H1 (cell line): ENCODE measurements around the gene LARGE2. TPM values are rescaled to one million over a fixed set of nuclear protein-coding genes. Genes with fewer than 3 reads are reported as not detected.

Source experiments
- CTCF ChIA-PET: fragments of 300-600 bp; sonication (Branson Sonifier 250); formaldehyde crosslinking; loops from one replicate; lab custom pipeline; 2021; ENCODE audit not compliant: partially characterized antibody; lab: Charles Lee
- POLR2A ChIA-PET: fragments of 300-600 bp; sonication (Branson Sonifier 250); formaldehyde crosslinking; loops from one replicate; lab custom pipeline; 2021; ENCODE audit warnings: inconsistent platforms; ENCODE audit not compliant: partially characterized antibody; lab: Charles Lee
- DNase-seq, 2 experiments: peaks; one replicate each; pipeline versions ENCODE4 v3.0.0 to v3.0.0-alpha.2; 2010 to 2022; ENCODE audit warnings: low spot score in 2 of 2, low read depth in 1 of 2, mixed read lengths in 1 of 2
- FAIRE-seq: peaks from 2 replicates; lab custom pipeline; 2011; peaks lifted over from hg19 to GRCh38; lab: Jason Lieb, UNC
- H2AFZ ChIP-seq: 2 replicates; pipeline ENCODE4 v1.8.1; 2012; ENCODE audit warnings: low read length, inconsistent platforms
- H2AK5ac ChIP-seq: 2 replicates; pipeline ENCODE4 v1.6.1; 2013; ENCODE audit warnings: low read depth, low read length
- H2BK120ac ChIP-seq: replicated peaks from 2 replicates; pipeline ENCODE3; 2013; ENCODE audit warnings: low read depth, low read length, inconsistent platforms
- H2BK12ac ChIP-seq: 2 replicates; pipeline ENCODE4 v1.6.1; 2013; ENCODE audit warnings: low read depth, low read length
- H2BK15ac ChIP-seq: 2 replicates; pipeline ENCODE4 v1.6.1; 2013; ENCODE audit warnings: low read length
- H2BK20ac ChIP-seq: 2 replicates; pipeline ENCODE4 v1.6.1; 2013; ENCODE audit warnings: low read length
- H2BK5ac ChIP-seq: 2 replicates; pipeline ENCODE4 v1.6.1; 2013; ENCODE audit warnings: low read depth, low read length
- H3K14ac ChIP-seq: 2 replicates; pipeline ENCODE4 v1.6.1; 2013; ENCODE audit warnings: inconsistent platforms; ENCODE audit not compliant: insufficient read length
- H3K18ac ChIP-seq: 2 replicates; pipeline ENCODE4 v1.6.1; 2013; ENCODE audit warnings: low read length; ENCODE audit errors: extremely low read depth
- H3K23ac ChIP-seq: 2 replicates; pipeline ENCODE4 v1.6.1; 2013; ENCODE audit warnings: inconsistent platforms; ENCODE audit not compliant: insufficient read length
- H3K23me2 ChIP-seq: 2 replicates; pipeline ENCODE4 v1.6.1; 2013; ENCODE audit warnings: low read depth, low read length
- H3K27ac ChIP-seq: 2 replicates; pipeline ENCODE4 v1.6.1; 2011; ENCODE audit warnings: low read depth, low read length, inconsistent platforms
- H3K27me3 ChIP-seq, 4 experiments: replicated peaks in 1 of 4; 1 replicate in 1 of 4; 2 replicates in 3 of 4; pipeline versions ENCODE4 v1.6.1 to v1.8.1; 2011 to 2013; ENCODE audit warnings: low read length in 3 of 4, mild to moderate bottlenecking in 3 of 4, inconsistent platforms in 2 of 4, mixed read lengths in 2 of 4, moderate library complexity in 1 of 4; ENCODE audit not compliant: control insufficient read depth in 3 of 4, insufficient read depth in 3 of 4; ENCODE audit errors: extremely low read depth in 1 of 4
- H3K36me3 ChIP-seq, 4 experiments: 2 replicates each; pipeline versions ENCODE4 v1.6.1 to v1.8.1; 2011 to 2013; ENCODE audit warnings: mild to moderate bottlenecking in 4 of 4, low read length in 3 of 4, moderate library complexity in 2 of 4, control low read depth in 1 of 4, inconsistent platforms in 1 of 4; ENCODE audit not compliant: insufficient read depth in 4 of 4, control insufficient read depth in 2 of 4
- H3K4ac ChIP-seq: replicated peaks from 2 replicates; pipeline ENCODE3; 2013; ENCODE audit warnings: low read length, low read depth, mixed read lengths, inconsistent platforms; ENCODE audit not compliant: insufficient read length
- H3K4me1 ChIP-seq, 4 experiments: replicated peaks in 1 of 4; 1 replicate in 1 of 4; 2 replicates in 3 of 4; pipeline versions ENCODE4 v1.6.1 to v1.8.1; 2011 to 2013; ENCODE audit warnings: low read length in 3 of 4, inconsistent platforms in 2 of 4, mixed read lengths in 1 of 4; ENCODE audit not compliant: insufficient read depth in 4 of 4, control insufficient read depth in 3 of 4
- H3K4me2 ChIP-seq, 2 experiments: 2 replicates each; pipeline versions ENCODE4 v1.6.1 to v1.8.1; 2011 to 2013; ENCODE audit warnings: low read depth in 2 of 2, low read length in 2 of 2, control low read depth in 1 of 2, inconsistent platforms in 1 of 2, mild to moderate bottlenecking in 1 of 2; ENCODE audit not compliant: insufficient read depth in 1 of 2
- H3K4me3 ChIP-seq, 4 experiments: fragments of 200-600, 300-600 bp in 1 of 4; sonication (generic), shearing (Covaris generic), sonication (Bioruptor Twin) in 1 of 4; 2 replicates each; pipeline versions ENCODE4 v1.5.1 to v1.8.1; 2011 to 2016; ENCODE audit warnings: low read length in 4 of 4, low read depth in 3 of 4, control low read depth in 2 of 4, inconsistent platforms in 2 of 4, mild to moderate bottlenecking in 2 of 4, mixed read lengths in 1 of 4, moderate library complexity in 1 of 4; ENCODE audit not compliant: insufficient read depth in 2 of 4; ENCODE audit errors: extremely low read depth in 1 of 4
- H3K56ac ChIP-seq: replicated peaks from 2 replicates; pipeline ENCODE3; 2013; ENCODE audit warnings: low read depth, mild to moderate bottlenecking, mixed read lengths, low read length, inconsistent platforms; ENCODE audit not compliant: insufficient read length
- H3K79me1 ChIP-seq: 2 replicates; pipeline ENCODE4 v1.6.1; 2013; ENCODE audit warnings: low read depth, low read length, control low read depth
- H3K79me2 ChIP-seq, 2 experiments: 2 replicates each; pipeline versions ENCODE4 v1.6.1 to v1.8.1; 2012 to 2013; ENCODE audit warnings: low read length in 2 of 2, mild to moderate bottlenecking in 2 of 2, inconsistent platforms in 1 of 2; ENCODE audit not compliant: insufficient read depth in 2 of 2, control insufficient read depth in 1 of 2
- H3K9ac ChIP-seq, 4 experiments: replicated peaks in 1 of 4; 1 replicate in 1 of 4; 2 replicates in 3 of 4; pipeline versions ENCODE4 v1.6.1 to v1.8.1; 2011 to 2013; ENCODE audit warnings: low read depth in 3 of 4, low read length in 3 of 4, control low read depth in 2 of 4, mild to moderate bottlenecking in 2 of 4, moderate library complexity in 2 of 4, inconsistent platforms in 1 of 4; ENCODE audit errors: extremely low read depth in 1 of 4
- H3K9me3 ChIP-seq, 2 experiments: 2 replicates each; pipeline versions ENCODE4 v1.6.1 to v1.8.1; 2012 to 2013; ENCODE audit warnings: mild to moderate bottlenecking in 2 of 2, moderate library complexity in 2 of 2, control low read depth in 1 of 2, inconsistent platforms in 1 of 2, low read depth in 1 of 2, low read length in 1 of 2, mixed read lengths in 1 of 2; ENCODE audit not compliant: insufficient read depth in 2 of 2
- H4K20me1 ChIP-seq, 2 experiments: replicated peaks in 1 of 2; 2 replicates each; pipeline versions ENCODE3 to v1.8.1; 2011 to 2013; ENCODE audit warnings: inconsistent platforms in 2 of 2, low read length in 2 of 2, mild to moderate bottlenecking in 1 of 2; ENCODE audit not compliant: insufficient read depth in 2 of 2, control insufficient read depth in 1 of 2
- H4K5ac ChIP-seq: 2 replicates; pipeline ENCODE4 v1.6.1; 2013; ENCODE audit warnings: low read length, low read depth, mixed read lengths, inconsistent platforms; ENCODE audit not compliant: insufficient read length
- H4K8ac ChIP-seq: 2 replicates; pipeline ENCODE4 v1.8.0; 2013; ENCODE audit warnings: mild to moderate bottlenecking, moderate library complexity, low read length, inconsistent platforms; ENCODE audit not compliant: insufficient read depth; ENCODE audit errors: extremely low read depth
- H4K91ac ChIP-seq: replicated peaks from 2 replicates; pipeline ENCODE3; 2013; ENCODE audit warnings: low read length, mixed read lengths, inconsistent platforms; ENCODE audit not compliant: insufficient read length
- CBX5 ChIP-seq: fragments of 300-800, 300-1000 bp; sonication (generic); IDR thresholded peaks from 2 replicates; pipeline ENCODE4 v1.7.1; 2016; ENCODE audit warnings: antibody characterized with exemption, low read length, low read depth
- CTCF ChIP-seq, 3 experiments: IDR thresholded peaks; 1 replicate in 2 of 3; 2 replicates in 1 of 3; pipeline versions ENCODE4 v1.5.1 to v1.6.1; 2011; ENCODE audit warnings: low read length in 3 of 3, mild to moderate bottlenecking in 3 of 3, inconsistent platforms in 2 of 3, low read depth in 1 of 3, moderate library complexity in 1 of 3; ENCODE audit not compliant: insufficient read depth in 1 of 3; ENCODE audit errors: control extremely low read depth in 1 of 3
- KDM5A ChIP-seq: fragments of 200-600 bp; IDR thresholded peaks from 2 replicates; pipeline ENCODE4 v1.7.1; 2012; ENCODE audit warnings: mild to moderate bottlenecking, low read length, inconsistent platforms, mixed read lengths
- POLR2A ChIP-seq, 2 experiments: IDR thresholded peaks; 1 replicate in 1 of 2; 2 replicates in 1 of 2; pipeline ENCODE4 v1.6.1; 2011; ENCODE audit warnings: low read depth in 2 of 2, low read length in 2 of 2, mild to moderate bottlenecking in 2 of 2; ENCODE audit errors: control extremely low read depth in 1 of 2
- RAD21 ChIP-seq, 2 experiments: IDR thresholded peaks in 1 of 2; conservative IDR thresholded peaks in 1 of 2; 2 replicates each; pipeline ENCODE4 v1.6.1; 2011; ENCODE audit warnings: low read depth in 2 of 2, low read length in 2 of 2, improper control_type of control experiment in 1 of 2, inconsistent platforms in 1 of 2, mild to moderate bottlenecking in 1 of 2, moderate library complexity in 1 of 2
- SRF ChIP-seq: IDR thresholded peaks from 2 replicates; pipeline ENCODE4 v1.6.1; 2011; ENCODE audit warnings: mild to moderate bottlenecking, low read depth, low read length, moderate library complexity
- YY1 ChIP-seq: IDR thresholded peaks from 2 replicates; pipeline ENCODE4 v1.6.1; 2011; ENCODE audit warnings: low read depth, mild to moderate bottlenecking, low read length
- ZNF274 ChIP-seq: IDR thresholded peaks from 2 replicates; pipeline ENCODE4 v1.7.0; 2012; ENCODE audit warnings: low read length, borderline replicate concordance; ENCODE audit errors: extremely low read depth
- WGBS, 2 experiments: shearing (Covaris generic) in 1 of 2; methylation state at CpG; one replicate each; pipeline versions ENCODE4 v1.1.6 to v1.1.7; 2013 to 2015; ENCODE audit warnings: low lambda C conversion rate in 2 of 2, mixed read lengths in 2 of 2, inconsistent platforms in 1 of 2, low coverage in 1 of 2, missing lambda C conversion rate in 1 of 2; ENCODE audit not compliant: insufficient replicate concordance in 2 of 2, insufficient coverage in 1 of 2, insufficient read length in 1 of 2; ENCODE audit errors: extremely low coverage in 1 of 2, missing lambda C conversion rate in 1 of 2; 5-methylcytosine and 5-hydroxymethylcytosine counted together
- polyA plus RNA-seq, 7 experiments: library from polyadenylated mRNA; depleted of rRNA in 3 of 7; stranded (reverse) in 5 of 7; unstranded in 2 of 7; fragments of >200 nt in 5 of 7; fragments of 200-250 nt in 2 of 7; gene quantifications; 1 replicate in 5 of 7; 2 replicates in 1 of 7; 4 replicates in 1 of 7; pipeline versions ENCODE4 v1.2.1 to v1.2.3, GENCODE V29; 2011 to 2013; ENCODE audit warnings: missing spikeins in 2 of 7, mixed read lengths in 2 of 7
- total RNA-seq: library from RNA; stranded (reverse); fragmentation: NEBNext Ultra II Directional; extraction: Animal tissue kit (Norgen Biotek cat#: 25700); gene quantifications from 2 replicates; pipeline ENCODE4 v1.2.1, GENCODE V29; 2021

Gene LARGE2
- total and polyA plus RNA-seq, 2 of the 8 experiments (the other 6 are each of a cell fraction or from before 2014, with no cell fraction given), result 111 to 137 TPM

- Histone ChIP-seq H2BK20ac (no peak overlapping the region), H2BK15ac (no peak overlapping the region), H4K5ac (no peak overlapping the region), H2BK120ac (no peak overlapping the region), H3K4me2 (no peak overlapping the region), H3K9ac (no peak overlapping the region), H3K23ac (no peak overlapping the region), H3K14ac (no peak overlapping the region), H2AK5ac (no peak overlapping the region), H4K8ac (no peak overlapping the region), H3K9me3 (no peaks in the 10 kb centered on the region), H3K36me3 (no peaks in the 10 kb centered on the region), H3K79me2 (no peaks in the 10 kb centered on the region; a peak in 1 of 4 replicates), H3K56ac (no peak overlapping the region), H3K27ac (no peak overlapping the region), H3K4ac (no peak overlapping the region), H2BK5ac (no peak overlapping the region), H2BK12ac (peak overlapping the region; percentile 35; the same call in 1 of the 2 replicates), H3K23me2 (peaks cover 3% of the 10 kb centered on the region; the same call in 1 of the 2 replicates), H4K91ac (no peak overlapping the region), H3K27me3 (no peaks in the 10 kb centered on the region), H4K20me1 (peaks cover 0 to 8% of the 10 kb centered on the region in 2 experiments), H3K4me3 (no peak overlapping the region), H3K79me1 (no peaks in the 10 kb centered on the region; the same call in 1 of the 2 replicates), H3K18ac (no peak overlapping the region), H3K4me1 (peaks cover 0 to 15% (median 8%) of the 10 kb centered on the region in 4 experiments; a peak in 6 of 7 replicates), H2AFZ (no peak overlapping the region)
- DNase-seq, result no peak
- TF ChIP-seq CTCF (IDR thresholded peaks at IDR 0.05; ENCODE audit: control extremely low read depth in 1 of 3, insufficient read depth in 1 of 3, low read depth in 1 of 3, low read length in 3 of 3) (peak; percentile 7 to 21 (median 8); a peak in 2 of 4 replicates), KDM5A (no peak), ZNF274 (no peak), POLR2A (IDR thresholded peaks at IDR 0.05; ENCODE audit: control extremely low read depth in 1 of 2, low read depth in 2 of 2, low read length in 2 of 2) (no peak), RAD21 (IDR thresholded peaks at IDR 0.05 in 1 of 2, conservative IDR thresholded peaks at IDR 0.05 in 1 of 2; ENCODE audit: low read depth in 2 of 2, low read length in 2 of 2) (peak in 1 of 2 experiments; percentile 16; a peak in 1 of 4 replicates), SRF (no peak), YY1 (no peak), CBX5 (no peak)
- 81% methylated on average over 9 of the region's 9 CpGs; no CpG with 5 or more reads in 1 of the 2 experiments for WGBS, 2 experiments
- POLR2A ChIA-PET, result interaction anchor here (0.5 to 1.2 kb wide), 3 partner anchors 11 to 415 kb away, joined by 3 read pairs; no protein-coding TSS in a partner anchor
- CTCF ChIA-PET, result interaction anchor here (0.6 to 5.7 kb wide), 5 partner anchors 14 to 75 kb away, joined by 3 to 32 read pairs (median 3); no protein-coding TSS in a partner anchor
- FAIRE-seq, result no peak
Measured at GRCh38 chr11:45890886-45891550, 31.4 kb upstream of the LARGE2 start.
